ENCODE measurements around the gene TSPAN4.

The TSPAN4 gene

GRCh38 chr11:811446-812245 is 31.0 kb upstream of the TSPAN4 start:
- Histone ChIP-seq H3K9ac (peak overlapping the region; percentile 94 to 100 (median 98)), H3K27ac (peak overlapping the region; percentile 31 to 99 (median 96); a peak in 20 of 22 replicates), H4K20me1 (peaks cover 33 to 68% (median 64%) of the 10 kb centered on the region in 11 experiments; a peak in 21 of 22 replicates), H3K4me1 (peaks cover 30 to 50% (median 47%) of the 10 kb centered on the region in 10 experiments), H3K4me2 (peak overlapping the region; percentile 88 to 99 (median 95)), H3K9me3 (replicated peaks in 1 of 11) (no peaks in the 10 kb centered on the region), H3K4me3 (peak overlapping the region; percentile 88 to 100 (median 98)), H3K36me3 (peaks cover 38 to 64% (median 55%) of the 10 kb centered on the region in 11 experiments), H3K27me3 (no peaks in the 10 kb centered on the region)
- TF ChIP-seq Cebpa-rat (IDR thresholded peaks at IDR 0.05), result no peak

- peaks cover 38 to 64% (median 55%) of the 10 kb centered on the region in 11 experiments for H3K36me3 ChIP-seq
- TF ChIP-seq Cebpa-rat (IDR thresholded peaks at IDR 0.05), result no peak
- peak overlapping the region; percentile 94 to 100 (median 98); a peak in 20 of 22 replicates for H3K9ac ChIP-seq
- H3K4me1 ChIP-seq, result peaks cover 30 to 47% (median 45%) of the 10 kb centered on the region in 10 experiments
- H3K27me3 ChIP-seq, result no peaks in the 10 kb centered on the region
- H3K9me3 ChIP-seq (replicated peaks in 1 of 11), result no peaks in the 10 kb centered on the region
- H3K27ac ChIP-seq, result peak overlapping the region in 10 of 11 experiments; percentile 23 to 99 (median 96); a peak in 14 of 22 replicates
- peak overlapping the region in 9 of 10 experiments; percentile 21 to 100 (median 98); a peak in 14 of 20 replicates for H3K4me3 ChIP-seq
- H4K20me1 ChIP-seq, result peaks cover 33 to 71% (median 64%) of the 10 kb centered on the region in 11 experiments; a peak in 21 of 22 replicates
- peak overlapping the region; percentile 88 to 99 (median 95) for H3K4me2 ChIP-seq
Observed at GRCh38 chr11:812390-812789, 30.3 kb upstream of the TSPAN4 start.

- no peaks in the 10 kb centered on the region for H3K27me3 ChIP-seq
- H3K9me3 ChIP-seq (replicated peaks in 1 of 11), result no peaks in the 10 kb centered on the region
- H3K27ac ChIP-seq, result peak overlapping the region in 7 of 11 experiments; percentile 6 to 99 (median 33); a peak in 7 of 22 replicates
- H3K4me2 ChIP-seq, result peak overlapping the region in 9 of 11 experiments; percentile 88 to 99 (median 95); a peak in 12 of 22 replicates
- peak overlapping the region in 10 of 11 experiments; percentile 47 to 100 (median 98); a peak in 17 of 22 replicates for H3K9ac ChIP-seq
- TF ChIP-seq Cebpa-rat (IDR thresholded peaks at IDR 0.05), result no peak
- peaks cover 33 to 78% (median 66%) of the 10 kb centered on the region in 11 experiments; a peak in 21 of 22 replicates for H4K20me1 ChIP-seq
- 0 out of 20 replicates have a peak overlapping the region, but pooled peaks of 1 of the 10 experiments have one; percentile 88 for H3K4me3 ChIP-seq
- peaks cover 29 to 40% (median 38%) of the 10 kb centered on the region in 10 experiments for H3K4me1 ChIP-seq
- peaks cover 38 to 64% (median 55%) of the 10 kb centered on the region in 11 experiments for H3K36me3 ChIP-seq
Observed at GRCh38 chr11:813072-813455, 29.6 kb upstream of the TSPAN4 start.

- Histone ChIP-seq H3K4me3 (no peak overlapping the region), H3K27me3 (no peaks in the 10 kb centered on the region), H3K27ac (peak overlapping the region in 7 of 11 experiments; percentile 6 to 99 (median 33); a peak in 6 of 22 replicates), H3K9me3 (replicated peaks in 1 of 11) (no peaks in the 10 kb centered on the region), H3K9ac (peak overlapping the region in 10 of 11 experiments; percentile 47 to 100 (median 98); a peak in 15 of 22 replicates), H4K20me1 (peaks cover 33 to 83% (median 68%) of the 10 kb centered on the region in 11 experiments; a peak in 21 of 22 replicates), H3K4me1 (peaks cover 24 to 37% (median 35%) of the 10 kb centered on the region in 10 experiments), H3K4me2 (peak overlapping the region in 6 of 11 experiments; percentile 88 to 99 (median 95); a peak in 7 of 22 replicates), H3K36me3 (peaks cover 38 to 64% (median 55%) of the 10 kb centered on the region in 11 experiments)
- TF ChIP-seq Cebpa-rat (IDR thresholded peaks at IDR 0.05), result no peak
Observed at GRCh38 chr11:813456-814096, 29.1 kb upstream of the TSPAN4 start.

GRCh38 chr11:815675-816432 is 26.8 kb upstream of the TSPAN4 start:
- no peak for TF ChIP-seq Cebpa-rat (IDR thresholded peaks at IDR 0.05)
- Histone ChIP-seq H4K20me1 (peaks cover 32 to 92% (median 69%) of the 10 kb centered on the region in 11 experiments; a peak in 21 of 22 replicates), H3K4me1 (peaks cover 35 to 48% (median 45%) of the 10 kb centered on the region in 10 experiments), H3K4me2 (no peak overlapping the region), H3K9ac (0 out of 22 replicates have a peak overlapping the region, but pooled peaks of 2 of the 11 experiments have one; percentile 13 to 15), H3K27me3 (no peaks in the 10 kb centered on the region), H3K4me3 (no peak overlapping the region), H3K27ac (no peak overlapping the region), H3K9me3 (replicated peaks in 1 of 11) (no peaks in the 10 kb centered on the region), H3K36me3 (peaks cover 37 to 57% (median 52%) of the 10 kb centered on the region in 11 experiments)

GRCh38 chr11:816433-816779 is 26.2 kb upstream of the TSPAN4 start:
- H4K20me1 ChIP-seq, result peaks cover 32 to 92% (median 69%) of the 10 kb centered on the region in 11 experiments; a peak in 21 of 22 replicates
- no peak overlapping the region for H3K9ac ChIP-seq
- H3K4me2 ChIP-seq, result no peak overlapping the region
- TF ChIP-seq Cebpa-rat (IDR thresholded peaks at IDR 0.05), result no peak
- peaks cover 32 to 57% (median 47%) of the 10 kb centered on the region in 11 experiments for H3K36me3 ChIP-seq
- peaks cover 35 to 48% (median 45%) of the 10 kb centered on the region in 10 experiments for H3K4me1 ChIP-seq
- H3K9me3 ChIP-seq (replicated peaks in 1 of 11), result no peaks in the 10 kb centered on the region
- no peak overlapping the region for H3K4me3 ChIP-seq
- no peak overlapping the region for H3K27ac ChIP-seq
- no peaks in the 10 kb centered on the region for H3K27me3 ChIP-seq

GRCh38 chr11:818396-819128 is 24.1 kb upstream of the TSPAN4 start, which contains the start of gene PNPLA2:
PNPLA2 (plus strand) TSS chr11:818914; CDS start chr11:819719, 805 bp downstream.
- Histone ChIP-seq H3K36me3 (peaks cover 15 to 54% (median 35%) of the 10 kb centered on the region in 11 experiments), H4K20me1 (peaks cover 31 to 90% (median 53%) of the 10 kb centered on the region in 11 experiments; a peak in 21 of 22 replicates), H3K9me3 (replicated peaks in 1 of 11) (no peaks in the 10 kb centered on the region), H3K27ac (peak within 1 kb of the TSS; percentile 83 to 96 (median 93)), H3K9ac (peak within 1 kb of the TSS; percentile 93 to 97 (median 96)), H3K4me3 (peak within 1 kb of the TSS; percentile 81 to 95 (median 86)), H3K27me3 (no peaks in the 10 kb centered on the region), H3K4me2 (peak within 1 kb of the TSS; percentile 91 to 100 (median 98)), H3K4me1 (peaks cover 33 to 48% (median 42%) of the 10 kb centered on the region in 10 experiments)
- TF ChIP-seq Cebpa-rat (IDR thresholded peaks at IDR 0.05), result no peak

Data from BLaER1 treated with 17β-estradiol and CSF1 and Interleukin-3, amounts not matched to agents 10 nM and 100 nM (cell line).